Left lung (tissue), 10 donors: Measurements from ENCODE around the gene ADGRF1. TPM values are rescaled to one million over a fixed set of nuclear protein-coding genes. Genes with fewer than 3 reads are reported as not detected.
"Not testable (repeated sequence)": the region's sequence is repeated elsewhere in the genome, so short reads cannot be mapped to it uniquely, and the experiment has no call there.

Source experiments
- ATAC-seq: fragments of 200-7000 bp; cut with Tn5 transposase; one replicate; pipeline ENCODE4 v1.9.1; 2020; ENCODE audit warnings: moderate library complexity
- DNase-seq, 4 donors: peaks; one replicate each; pipeline ENCODE4 v3.0.0-alpha.2; 2013 to 2020
- H3K27ac ChIP-seq, 2 donors: fragments of 200-600 bp; sonication (generic) in 1 of 2; one replicate each; pipeline versions ENCODE4 v1.5.0 to v1.8.0; 2020 to 2021
- H3K27me3 ChIP-seq, 2 donors: fragments of 200-600 bp; sonication (generic) in 1 of 2; one replicate each; pipeline versions ENCODE4 v1.5.0 to v1.8.0; 2020 to 2021
- H3K36me3 ChIP-seq, 2 donors: fragments of 200-600 bp; sonication (generic) in 1 of 2; one replicate each; pipeline versions ENCODE4 v1.5.0 to v1.8.0; 2020 to 2021
- H3K4me1 ChIP-seq, 2 donors: fragments of 200-600 bp; one replicate each; pipeline ENCODE4 v1.8.0; 2021
- H3K4me3 ChIP-seq, 2 donors: fragments of 200-600 bp; sonication (generic) in 1 of 2; one replicate each; pipeline versions ENCODE4 v1.5.0 to v1.8.0; 2020 to 2021; ENCODE audit warnings: mild to moderate bottlenecking in 1 of 2
- H3K9me3 ChIP-seq, 2 donors: fragments of 200-600 bp; sonication (generic) in 1 of 2; one replicate each; pipeline versions ENCODE4 v1.5.0 to v1.8.0; 2020 to 2021
- CTCF ChIP-seq, 2 donors: fragments of 200-600 bp; sonication (generic) in 1 of 2; IDR thresholded peaks; one replicate each; pipeline versions ENCODE4 v1.5.0 to v1.8.0; 2021; ENCODE audit warnings: antibody characterized with exemption in 2 of 2
- intact Hi-C, 2 donors: fragments of 100-400 bp; cut with DNase I; formaldehyde crosslinking; loops; one replicate each; pipeline versions ENCODE4 v1.11.2 to v1.14.2; 2022
- polyA plus RNA-seq, 6 donors: library from polyadenylated mRNA; unstranded; fragments of 120-200 nt; gene quantifications; one replicate each; pipeline ENCODE4 v1.2.1, GENCODE V29; 2013; ENCODE audit not compliant: insufficient read length in 6 of 6
- total RNA-seq, 2 donors: library from RNA; stranded (reverse); fragmentation: NEBNext Ultra II Directional; extraction: Animal tissue kit (Norgen Biotek cat#: 25700); gene quantifications; one replicate each; pipeline ENCODE4 v1.2.1, GENCODE V29; 2021
- donor health status: DM: no; HTN: yes; CAD: no.
- donor health status: DM: no; HTN: no; CAD: no.

Gene ADGRF1
- total and polyA plus RNA-seq, 8 donors = 0.21 to 30.0 (median 0.44) TPM

DNA sequence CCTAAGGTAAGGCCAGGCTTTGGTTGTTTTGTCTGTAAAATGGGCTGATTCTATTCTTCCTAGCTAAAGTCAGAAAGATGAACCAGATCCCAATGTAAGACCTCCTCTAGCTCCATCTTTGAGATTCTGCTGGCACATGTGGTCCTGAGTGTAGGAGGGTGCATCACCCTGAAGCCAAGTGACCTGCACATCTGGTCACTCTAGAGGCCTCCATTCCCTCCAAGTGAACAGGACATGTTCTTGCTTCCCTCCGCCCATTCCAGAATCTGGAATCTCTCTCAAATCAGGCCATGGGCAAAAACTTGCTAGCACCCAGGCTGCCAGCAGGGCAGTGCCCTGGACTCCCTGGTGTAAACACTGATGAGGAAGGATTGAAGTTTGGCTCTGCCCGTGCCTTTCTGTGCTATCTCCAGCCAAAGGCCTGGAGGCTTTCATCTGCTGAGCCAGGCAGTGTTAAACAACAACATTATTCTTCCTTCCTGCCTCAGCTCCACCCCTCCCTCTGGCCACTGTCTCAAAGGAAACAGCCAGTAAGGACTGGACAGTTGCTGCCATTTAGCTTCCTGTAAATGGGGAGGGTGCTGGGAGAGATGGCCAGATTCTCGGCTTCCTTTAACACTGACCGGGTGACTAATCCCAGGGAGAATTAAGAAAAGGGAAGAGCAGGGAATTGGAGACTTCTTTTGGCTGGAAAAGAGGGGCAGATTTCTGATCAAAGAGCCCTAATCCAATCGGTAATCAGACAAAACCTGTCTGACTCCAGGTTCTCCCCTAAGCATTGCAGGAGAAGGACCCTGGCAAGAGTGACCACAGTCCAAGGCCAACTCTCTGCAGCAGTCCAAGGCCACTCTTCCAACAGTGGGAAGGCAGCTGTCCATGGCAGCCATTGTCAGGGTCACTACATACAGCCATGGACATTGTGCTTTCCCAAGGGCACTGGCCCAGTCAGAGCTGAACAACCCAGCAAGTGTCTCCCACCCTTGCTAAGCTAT, 19.5 kb upstream of the ADGRF1 start:
- peaks cover 0 to 3% of the 10 kb centered on the region in 2 donors for H3K4me1 ChIP-seq
- intact Hi-C loops = no loop called here
- ATAC-seq = peak; percentile 54
- no peaks in the 10 kb centered on the region for H3K36me3 ChIP-seq
- H3K4me3 ChIP-seq = no peak overlapping the region
- DNase-seq = no peak
- no peaks in the 10 kb centered on the region for H3K9me3 ChIP-seq
- no peak for TF ChIP-seq CTCF (IDR thresholded peaks at IDR 0.05)
- H3K27me3 ChIP-seq = no peaks in the 10 kb centered on the region
- H3K27ac ChIP-seq = peak overlapping the region in 1 of 2 donors; percentile 49

GRCh38 chr6:47059216-47059885, 17.2 kb upstream of the ADGRF1 start:
- no peaks in the 10 kb centered on the region for H3K36me3 ChIP-seq
- no peak for TF ChIP-seq CTCF (IDR thresholded peaks at IDR 0.05)

DNA sequence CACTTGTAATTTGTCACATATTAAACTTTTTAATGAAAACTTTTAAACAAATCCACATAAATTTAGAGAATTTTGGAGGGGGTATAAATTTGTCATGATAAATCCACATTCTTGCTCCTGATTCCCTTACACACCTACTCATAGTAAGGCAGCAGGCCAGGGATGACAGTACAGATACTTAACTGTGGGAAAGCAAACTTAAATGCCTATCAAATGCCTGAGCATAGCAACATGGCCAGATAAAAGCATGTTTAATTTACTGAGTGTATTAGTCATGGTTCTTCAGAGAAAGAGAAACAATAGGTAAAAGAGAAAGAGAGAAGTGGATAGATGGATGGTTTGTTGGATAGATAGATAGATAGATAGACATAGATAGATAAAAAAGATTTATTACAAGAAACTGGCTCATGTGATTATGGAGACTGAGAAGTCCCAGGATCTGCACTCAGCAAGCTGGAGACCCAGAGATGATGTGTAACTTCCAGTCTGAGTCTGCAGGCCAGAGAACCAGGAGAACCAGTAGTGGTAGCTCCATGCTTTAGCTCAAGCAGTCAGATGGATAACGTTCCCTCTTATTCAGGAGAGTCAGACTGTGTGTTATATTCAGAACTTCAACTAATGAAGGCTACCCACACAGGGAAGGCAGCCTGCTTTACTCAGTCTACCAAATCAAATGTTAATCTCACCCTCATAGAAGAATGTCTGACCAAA, 15.9 kb upstream of the ADGRF1 start:
- H3K9me3 ChIP-seq = no peaks in the 10 kb centered on the region
- DNase-seq = no peak
- no peak for TF ChIP-seq CTCF (IDR thresholded peaks at IDR 0.05)
- H3K27me3 ChIP-seq = no peaks in the 10 kb centered on the region
- no peak overlapping the region for H3K27ac ChIP-seq
- peaks cover 0 to 3% of the 10 kb centered on the region in 2 donors for H3K4me1 ChIP-seq
- no peak overlapping the region for H3K4me3 ChIP-seq
- no peak for ATAC-seq
- intact Hi-C loops = no loop called here
- no peaks in the 10 kb centered on the region for H3K36me3 ChIP-seq

More at GRCh38 chr6:47059216-47059885, 17.2 kb upstream of the ADGRF1 start:
- intact Hi-C loops = no loop called here
- no peak overlapping the region for H3K4me3 ChIP-seq
- H3K27ac ChIP-seq = no peak overlapping the region
- DNase-seq = no peak
- peaks cover 0 to 3% of the 10 kb centered on the region in 2 donors for H3K4me1 ChIP-seq
- no peaks in the 10 kb centered on the region for H3K9me3 ChIP-seq
- no peaks in the 10 kb centered on the region for H3K27me3 ChIP-seq
- ATAC-seq = no peak

DNA sequence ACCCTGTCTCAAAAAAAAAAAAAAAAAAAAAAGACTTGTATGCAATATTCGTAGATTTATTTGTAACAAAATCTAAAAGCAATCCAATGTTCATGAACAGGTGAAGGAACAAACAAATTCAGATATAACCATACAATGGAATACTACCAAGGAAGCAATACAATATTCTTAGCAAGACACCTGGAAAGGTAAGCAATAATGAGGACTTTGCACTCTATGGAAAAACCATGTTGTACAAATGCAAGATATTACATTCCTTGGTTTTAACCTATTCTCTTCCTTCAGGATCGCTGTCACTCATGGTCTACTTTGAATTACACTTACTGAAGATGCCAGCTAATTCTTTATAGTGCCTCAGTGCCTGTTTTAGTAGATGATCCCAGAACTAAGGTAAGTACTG, 14.7 kb upstream of the ADGRF1 start:
- intact Hi-C loops = no loop called here
- H3K9me3 ChIP-seq = no peaks in the 10 kb centered on the region
- no peak overlapping the region for H3K4me3 ChIP-seq
- H3K36me3 ChIP-seq = no peaks in the 10 kb centered on the region
- no peak for ATAC-seq
- no peak for TF ChIP-seq CTCF (IDR thresholded peaks at IDR 0.05)
- DNase-seq = no peak
- no peak overlapping the region for H3K27ac ChIP-seq
- no peaks in the 10 kb centered on the region for H3K27me3 ChIP-seq
- peaks cover 0 to 3% of the 10 kb centered on the region in 2 donors for H3K4me1 ChIP-seq

GRCh38 chr6:47054302-47054701, 12.2 kb upstream of the ADGRF1 start:
- H3K4me3 ChIP-seq, H3K9me3 ChIP-seq, ATAC-seq, DNase-seq, H3K27me3 ChIP-seq, H3K4me1 ChIP-seq, intact Hi-C loops, H3K27ac ChIP-seq, H3K36me3 ChIP-seq: not testable (repeated sequence)
